BE2C (cell line): ENCODE measurements around the gene CDHR1.
"Not testable (repeated sequence)": the region's sequence is repeated elsewhere in the genome, so short reads cannot be mapped to it uniquely, and the experiment has no call there.

Experiments used
- DNase-seq: peaks from one replicate; pipeline ENCODE4 v3.0.0-alpha.2; 2020
- H3K27me3 ChIP-seq: fragments of 250-450 bp; sonication (Bioruptor Pico); 2 replicates; pipeline ENCODE4 v1.5.1; 2020; ENCODE audit warnings: mild to moderate bottlenecking
- H3K36me3 ChIP-seq: fragments of 250-450 bp; sonication (Bioruptor Pico); 2 replicates; pipeline ENCODE4 v1.5.1; 2020; ENCODE audit warnings: mild to moderate bottlenecking
- H3K4me1 ChIP-seq: fragments of 250-450 bp; sonication (Bioruptor Pico); 2 replicates; pipeline ENCODE4 v1.5.1; 2020
- H3K4me3 ChIP-seq: 2 replicates; pipeline ENCODE4 v1.5.1; 2011; ENCODE audit warnings: low read depth, low read length
- H3K9me3 ChIP-seq: fragments of 250-450 bp; sonication (Bioruptor Pico); 2 replicates; pipeline ENCODE4 v1.5.1; 2020
- TF ChIP-seq, protein P1 (sequence below): IDR thresholded peaks from 2 replicates; pipeline ENCODE4 v1.5.1; 2012; ENCODE audit warnings: mild to moderate bottlenecking, low read depth, low read length

CDHR1 gene

DNA sequence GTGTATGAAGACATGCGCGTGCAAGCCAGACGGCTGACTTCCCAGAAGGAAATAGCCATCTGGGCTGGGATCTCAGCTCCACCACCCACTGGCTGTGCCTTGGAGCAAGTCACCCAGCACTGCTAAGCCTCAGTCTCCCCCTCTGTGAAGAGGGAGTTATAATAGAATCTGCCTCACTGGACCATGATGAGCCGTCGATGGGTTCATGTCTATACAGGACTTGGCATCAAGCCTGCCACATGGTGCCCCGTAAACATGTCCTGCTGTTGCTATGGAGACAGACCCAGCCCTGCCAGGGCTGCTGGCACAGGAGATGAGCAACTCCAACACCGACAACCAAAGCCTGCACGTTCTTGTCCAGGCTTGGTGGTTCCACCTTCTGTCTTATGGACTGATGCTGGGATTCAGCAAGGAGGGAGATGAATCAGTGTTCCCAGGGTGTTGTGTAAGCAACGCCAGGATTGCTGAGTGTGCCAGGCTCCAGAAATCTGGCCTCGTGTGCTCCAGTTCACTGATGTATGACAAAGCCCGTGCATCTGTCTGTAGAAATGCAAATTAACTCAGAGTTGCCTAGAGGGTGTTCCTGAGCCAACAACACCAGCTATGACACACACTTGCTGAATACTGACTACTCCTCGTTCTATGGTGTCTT lies 15.2 kb upstream of the CDHR1 start:
- H3K4me3 ChIP-seq = no peak overlapping the region

DNA sequence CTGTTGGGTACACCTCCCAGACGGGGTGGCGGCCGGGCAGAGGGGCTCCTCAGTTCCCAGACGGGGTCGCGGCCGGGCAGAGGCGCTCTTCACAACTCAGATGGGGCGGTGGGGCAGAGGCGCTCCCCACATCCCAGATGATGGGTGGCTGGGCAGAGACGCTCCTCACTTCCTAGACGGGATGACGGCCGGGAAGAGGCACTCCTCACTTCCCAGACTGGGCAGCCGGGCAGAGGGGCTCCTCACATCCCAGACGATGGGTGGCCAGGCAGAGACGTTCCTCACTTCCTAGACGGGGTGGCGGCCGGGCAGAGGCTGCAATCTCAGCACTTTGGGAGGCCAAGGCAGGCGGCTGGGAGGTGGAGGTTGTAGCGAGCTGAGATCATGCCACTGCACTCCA lies 14.0 kb upstream of the CDHR1 start:
- H3K4me1 ChIP-seq, DNase-seq, H3K36me3 ChIP-seq, H3K9me3 ChIP-seq, H3K27me3 ChIP-seq, H3K4me3 ChIP-seq: not testable (repeated sequence)

More for the DNA sequence above, 15.2 kb upstream of the CDHR1 start:
- no peaks in the 10 kb centered on the region for H3K9me3 ChIP-seq
- no peaks in the 10 kb centered on the region for H3K27me3 ChIP-seq
- DNase-seq = peak; percentile 43
- H3K36me3 ChIP-seq = no peaks in the 10 kb centered on the region
- TF ChIP-seq, protein P1, sequence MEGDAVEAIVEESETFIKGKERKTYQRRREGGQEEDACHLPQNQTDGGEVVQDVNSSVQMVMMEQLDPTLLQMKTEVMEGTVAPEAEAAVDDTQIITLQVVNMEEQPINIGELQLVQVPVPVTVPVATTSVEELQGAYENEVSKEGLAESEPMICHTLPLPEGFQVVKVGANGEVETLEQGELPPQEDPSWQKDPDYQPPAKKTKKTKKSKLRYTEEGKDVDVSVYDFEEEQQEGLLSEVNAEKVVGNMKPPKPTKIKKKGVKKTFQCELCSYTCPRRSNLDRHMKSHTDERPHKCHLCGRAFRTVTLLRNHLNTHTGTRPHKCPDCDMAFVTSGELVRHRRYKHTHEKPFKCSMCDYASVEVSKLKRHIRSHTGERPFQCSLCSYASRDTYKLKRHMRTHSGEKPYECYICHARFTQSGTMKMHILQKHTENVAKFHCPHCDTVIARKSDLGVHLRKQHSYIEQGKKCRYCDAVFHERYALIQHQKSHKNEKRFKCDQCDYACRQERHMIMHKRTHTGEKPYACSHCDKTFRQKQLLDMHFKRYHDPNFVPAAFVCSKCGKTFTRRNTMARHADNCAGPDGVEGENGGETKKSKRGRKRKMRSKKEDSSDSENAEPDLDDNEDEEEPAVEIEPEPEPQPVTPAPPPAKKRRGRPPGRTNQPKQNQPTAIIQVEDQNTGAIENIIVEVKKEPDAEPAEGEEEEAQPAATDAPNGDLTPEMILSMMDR = no peak
- no peaks in the 10 kb centered on the region for H3K4me1 ChIP-seq

DNA sequence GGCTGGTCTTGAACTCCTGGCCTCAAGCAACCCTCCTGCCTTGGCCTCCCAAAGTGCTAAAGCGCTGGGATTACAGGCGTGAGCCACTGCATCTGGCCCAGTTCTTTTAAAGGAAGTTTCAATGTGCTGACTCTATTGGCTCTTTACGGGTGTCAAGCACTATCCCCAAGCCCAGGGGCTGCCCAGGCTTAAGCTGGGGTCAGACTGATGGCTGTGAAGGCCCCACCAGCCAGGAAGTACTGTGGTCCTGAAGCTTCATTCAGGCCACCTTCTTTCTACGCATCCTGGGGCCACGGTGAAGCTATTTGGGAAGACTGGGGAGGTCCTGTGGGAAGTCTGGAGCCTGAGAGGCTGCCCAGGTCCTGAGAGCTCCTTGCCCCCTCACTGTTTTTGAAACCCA lies 12.7 kb upstream of the CDHR1 start:
- TF ChIP-seq, protein P1 = no peak

DNA sequence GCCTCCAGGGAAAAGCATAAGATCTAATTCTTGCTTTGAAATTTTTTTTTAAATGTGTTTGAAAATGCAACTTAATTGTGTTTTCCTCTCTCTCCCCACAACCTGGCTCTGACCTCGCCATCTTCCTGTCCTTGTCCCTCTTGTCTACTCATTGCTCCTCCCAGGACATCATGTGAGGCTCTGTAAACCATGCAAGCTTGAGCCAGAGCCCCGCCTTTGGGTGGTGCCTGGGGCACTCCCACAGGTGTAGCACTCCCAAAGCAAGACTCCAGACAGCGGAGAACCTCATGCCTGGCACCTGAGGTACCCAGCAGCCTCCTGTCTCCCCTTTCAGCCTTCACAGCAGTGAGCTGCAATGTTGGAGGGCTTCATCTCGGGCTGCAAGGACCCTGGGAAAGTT lies 9.8 kb upstream of the CDHR1 start:
- no peak for DNase-seq
- H3K4me3 ChIP-seq = no peak overlapping the region
- H3K36me3 ChIP-seq = no peaks in the 10 kb centered on the region
- H3K9me3 ChIP-seq = no peaks in the 10 kb centered on the region
- TF ChIP-seq, protein P1 = no peak
- H3K4me1 ChIP-seq = no peaks in the 10 kb centered on the region
- H3K27me3 ChIP-seq = no peaks in the 10 kb centered on the region

More for the DNA sequence above, 12.7 kb upstream of the CDHR1 start:
- Histone ChIP-seq H3K4me1 (no peaks in the 10 kb centered on the region), H3K4me3 (no peak overlapping the region), H3K9me3 (no peaks in the 10 kb centered on the region), H3K36me3 (no peaks in the 10 kb centered on the region), H3K27me3 (no peaks in the 10 kb centered on the region)
- DNase-seq = no peak

DNA sequence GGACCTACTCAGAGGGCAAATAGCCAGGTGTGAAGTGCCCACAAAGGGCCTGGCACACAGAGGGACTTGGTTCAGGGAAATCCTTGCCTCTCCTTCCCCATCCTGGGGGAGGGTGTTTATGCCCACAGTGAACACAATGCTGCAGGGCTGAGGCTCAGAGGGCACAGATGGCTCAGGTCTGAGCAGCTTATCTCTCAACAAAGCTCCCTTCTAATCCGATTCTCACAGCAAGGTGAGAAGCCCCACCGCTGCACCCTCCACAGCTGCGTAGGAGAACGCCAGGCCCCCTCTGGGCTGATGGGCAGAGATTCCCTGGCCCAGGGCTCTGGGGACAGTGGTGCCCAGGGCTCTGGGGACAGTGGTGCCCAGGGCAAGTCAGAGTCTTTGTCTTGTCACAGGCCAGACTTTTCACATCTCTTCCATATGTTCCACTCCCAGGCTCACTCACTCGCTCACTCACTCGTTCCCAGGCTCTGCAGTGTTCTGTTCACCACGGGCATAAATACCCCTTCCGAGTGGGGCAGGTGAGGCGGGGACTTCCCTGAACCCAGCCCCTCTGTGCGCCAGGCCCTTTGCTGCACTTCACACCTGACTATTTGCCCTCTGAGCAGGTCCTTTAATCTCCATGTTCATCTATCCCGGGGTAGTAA lies 8.7 kb upstream of the CDHR1 start:
- Histone ChIP-seq H3K36me3 (no peaks in the 10 kb centered on the region), H3K27me3 (no peaks in the 10 kb centered on the region), H3K9me3 (no peaks in the 10 kb centered on the region), H3K4me1 (no peaks in the 10 kb centered on the region), H3K4me3 (no peak overlapping the region)
- TF ChIP-seq, protein P1 = no peak
- no peak for DNase-seq

DNA sequence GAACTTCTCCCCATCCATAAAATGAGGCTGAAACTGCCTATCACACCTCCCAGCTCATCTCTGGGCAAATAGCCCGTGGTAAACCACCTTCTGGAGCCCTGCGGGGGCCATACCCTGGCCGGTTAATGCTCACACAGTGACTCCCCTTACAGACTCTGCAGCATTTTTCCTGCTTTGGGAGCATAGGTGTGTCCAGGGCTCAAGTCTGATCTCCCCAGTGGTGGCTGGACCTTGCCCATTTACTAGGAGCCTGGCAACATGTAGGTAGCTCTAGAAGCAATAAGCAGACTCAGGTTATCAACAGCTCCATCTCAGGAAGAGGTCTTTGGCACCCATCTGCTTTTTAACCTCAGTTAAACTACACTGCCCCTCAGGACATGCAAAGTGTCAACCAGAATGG lies 5.5 kb upstream of the CDHR1 start:
- no peak overlapping the region for H3K4me3 ChIP-seq
- no peak for DNase-seq
- no peaks in the 10 kb centered on the region for H3K9me3 ChIP-seq
- no peaks in the 10 kb centered on the region for H3K4me1 ChIP-seq
- TF ChIP-seq, protein P1 = no peak
- peaks cover 2% of the 10 kb centered on the region for H3K27me3 ChIP-seq
- no peaks in the 10 kb centered on the region for H3K36me3 ChIP-seq
